ENCODE results near the gene SIT1. TPM values are rescaled to one million over a fixed set of nuclear protein-coding genes. Genes with fewer than 3 reads are reported as not detected.

The SIT1 gene
- total and polyA plus RNA-seq, 2 experiments from 2014 or later: 13.2 to 14.7 TPM

- TF ChIP-seq ZNF462 (CRISPR knock-in tag; IDR thresholded peaks at IDR 0.05): no peak
- TF ChIP-seq ZNF114 (CRISPR knock-in tag; IDR thresholded peaks at IDR 0.05): no peak
- no peak for TF ChIP-seq EZH2phosphoT487 (IDR thresholded peaks at IDR 0.05; ENCODE audit: unreplicated experiment)
- TF ChIP-seq JUNB (IDR thresholded peaks at IDR 0.05; ENCODE audit: unreplicated experiment): no peak
- TF ChIP-seq NANOG (IDR thresholded peaks at IDR 0.05; ENCODE audit: borderline replicate concordance): no peak
- no peak for TF ChIP-seq POLR2AphosphoS5 (IDR thresholded peaks at IDR 0.05; ENCODE audit: low read depth)
- TF ChIP-seq CREB1 (CRISPR knock-in tag; IDR thresholded peaks at IDR 0.05; ENCODE audit: low read depth): no peak
Observed at GRCh38 chr9:35682051-35682450, 31.3 kb upstream of the SIT1 start (continued).

- ATAC-seq (peak; percentile 4; the same call in 2 of the 3 replicates), DNase-seq (ENCODE audit: low spot score) (no peak)
- Histone ChIP-seq H3K4me1 (ENCODE audit: insufficient read depth) (peaks cover 13% of the 10 kb centered on the region), H3K27me3 (ENCODE audit: insufficient read depth) (peaks cover 7% of the 10 kb centered on the region), H4K20me1 (replicated peaks; ENCODE audit: insufficient read depth) (peaks cover 3% of the 10 kb centered on the region; the same call in 1 of the 2 replicates), H2AFZ (no peak overlapping the region), H3K4me2 (no peak overlapping the region), H3K36me3 (ENCODE audit: insufficient read depth) (peaks cover 26% of the 10 kb centered on the region), H3K4me3 (no peak overlapping the region), H3F3A (replicated peaks; ENCODE audit: low read depth) (peaks cover 25% of the 10 kb centered on the region), H3K79me2 (replicated peaks; ENCODE audit: insufficient read depth) (no peaks in the 10 kb centered on the region), H3K9me2 (ENCODE audit: insufficient read depth) (no peaks in the 10 kb centered on the region), H3K27ac (ENCODE audit: low read depth) (peak overlapping the region; percentile 80; the same call in 1 of the 2 replicates)
- Mint-ChIP-seq H3K27ac (no peak overlapping the region), H3K4me1 (peaks cover 22% of the 10 kb centered on the region), H3K9me3 (no peaks in the 10 kb centered on the region), H3K4me3 (peak overlapping the region; percentile 2; the same call in 1 of the 3 replicates), H3K36me3 (ENCODE audit: low read depth) (peaks cover 46% of the 10 kb centered on the region), H3K27me3 (ENCODE audit: insufficient read depth, low read depth, poor library complexity) (peaks cover 15% of the 10 kb centered on the region)
- TF ChIP-seq ZNF114 (CRISPR knock-in tag; IDR thresholded peaks at IDR 0.05): no peak
- TF ChIP-seq NANOG (IDR thresholded peaks at IDR 0.05; ENCODE audit: borderline replicate concordance): no peak
- no peak for TF ChIP-seq JUNB (IDR thresholded peaks at IDR 0.05; ENCODE audit: unreplicated experiment)
Observed at GRCh38 chr9:35681341-35682002, 30.7 kb upstream of the SIT1 start.

All from GM23338 (cell line).